RWPE2 (cell line): ENCODE data around the gene CHST12.

ENCODE experiments used
- ATAC-seq: fragments of 200-7000 bp; cut with Tn5 transposase; 3 replicates; pipeline ENCODE4 v1.9.1; 2021; ENCODE audit warnings: low read depth
- DNase-seq: peaks from one replicate; pipeline ENCODE4 v3.0.0-alpha.2; 2020; ENCODE audit warnings: low spot score
- H3K27ac ChIP-seq: fragments of 450-650 bp; 2 replicates; pipeline ENCODE4 v1.5.1; 2017; ENCODE audit warnings: mild to moderate bottlenecking; ENCODE audit not compliant: poor library complexity, severe bottlenecking
- H3K27me3 ChIP-seq: fragments of 250-450 bp; sonication (Bioruptor Pico); 2 replicates; pipeline ENCODE4 v1.5.1; 2021; ENCODE audit warnings: mild to moderate bottlenecking, moderate library complexity; ENCODE audit not compliant: insufficient read depth, poor library complexity, severe bottlenecking
- H3K36me3 ChIP-seq: fragments of 250-450 bp; sonication (Bioruptor Pico); 2 replicates; pipeline ENCODE4 v1.5.1; 2020; ENCODE audit warnings: low read depth, mild to moderate bottlenecking, moderate library complexity
- H3K4me1 ChIP-seq: fragments of 250-450 bp; sonication (Bioruptor Pico); 2 replicates; pipeline ENCODE4 v1.5.1; 2021; ENCODE audit warnings: mild to moderate bottlenecking, moderate library complexity; ENCODE audit not compliant: insufficient read depth, poor library complexity, severe bottlenecking
- H3K4me3 ChIP-seq: fragments of 250-450 bp; sonication (Bioruptor Pico); 2 replicates; pipeline ENCODE4 v1.5.1; 2021; ENCODE audit warnings: mild to moderate bottlenecking, moderate library complexity; ENCODE audit not compliant: severe bottlenecking
- H3K9me3 ChIP-seq: fragments of 250-450 bp; sonication (Bioruptor Pico); 2 replicates; pipeline ENCODE4 v1.5.1; 2021; ENCODE audit warnings: mild to moderate bottlenecking, moderate library complexity; ENCODE audit not compliant: severe bottlenecking
- CTCF ChIP-seq: fragments of 450-650 bp; IDR thresholded peaks from one replicate; pipeline ENCODE4 v1.5.1; 2017; ENCODE audit warnings: mild to moderate bottlenecking, moderate library complexity; ENCODE audit not compliant: poor library complexity, severe bottlenecking

CHST12 gene

GRCh38 chr7:2403718-2404648, 572 bp downstream of the CHST12 start:
- Histone ChIP-seq H3K27ac (no peak overlapping the region), H3K27me3 (no peaks in the 10 kb centered on the region), H3K4me3 (peak overlapping the region; percentile 92), H3K36me3 (no peaks in the 10 kb centered on the region), H3K4me1 (peaks cover 22% of the 10 kb centered on the region), H3K9me3 (no peaks in the 10 kb centered on the region)
- DNase-seq (no peak), ATAC-seq (peak; percentile 41)
- no peak for TF ChIP-seq CTCF

GRCh38 chr7:2404714-2405119, 1.3 kb downstream of the CHST12 start:
- H3K9me3 ChIP-seq, result no peaks in the 10 kb centered on the region
- no peaks in the 10 kb centered on the region for H3K36me3 ChIP-seq
- no peak for TF ChIP-seq CTCF
- H3K4me3 ChIP-seq, result peak overlapping the region; percentile 92
- ATAC-seq (no peak), DNase-seq (no peak)
- no peaks in the 10 kb centered on the region for H3K27me3 ChIP-seq
- peaks cover 19% of the 10 kb centered on the region for H3K4me1 ChIP-seq
- no peak overlapping the region for H3K27ac ChIP-seq

GRCh38 chr7:2405201-2405600, 1.8 kb downstream of the CHST12 start:
- no peak overlapping the region for H3K4me3 ChIP-seq
- ATAC-seq (no peak), DNase-seq (no peak)
- H3K27me3 ChIP-seq, result no peaks in the 10 kb centered on the region
- TF ChIP-seq CTCF, result no peak
- H3K36me3 ChIP-seq, result no peaks in the 10 kb centered on the region
- no peak overlapping the region for H3K27ac ChIP-seq
- peaks cover 16% of the 10 kb centered on the region for H3K4me1 ChIP-seq
- H3K9me3 ChIP-seq, result no peaks in the 10 kb centered on the region

- H3K4me3 ChIP-seq, result no peak overlapping the region
- H3K36me3 ChIP-seq, result no peaks in the 10 kb centered on the region
- no peak for ATAC-seq
- H3K4me1 ChIP-seq, result peaks cover 10% of the 10 kb centered on the region
- H3K9me3 ChIP-seq, result no peaks in the 10 kb centered on the region
- no peaks in the 10 kb centered on the region for H3K27me3 ChIP-seq
- no peak for TF ChIP-seq CTCF
- no peak for DNase-seq
- H3K27ac ChIP-seq, result no peak overlapping the region
These were observed 2.4 kb downstream of the CHST12 start for GRCh38 chr7:2405601-2406345.
